IPS-11a (cell line): Measurements from ENCODE around the gene DEXI.

Experiments used
- H3K4me3 ChIP-seq: one replicate; pipeline ENCODE4 v1.5.1; 2013; ENCODE audit warnings: low read depth, low read length, control low read depth

Gene DEXI

GRCh38 chr16:10942352-10943063 is at the start of gene DEXI:
DEXI (minus strand) TSS chr16:10942468; CDS start chr16:10942005, 463 bp downstream.
- peak within 1 kb of the TSS; percentile 41 for H3K4me3 ChIP-seq

- no peak overlapping the region for H3K4me3 ChIP-seq
Observed at GRCh38 chr16:10990378-10990777, 48.1 kb upstream of the DEXI start.

- H3K4me3 ChIP-seq: no peak overlapping the region
Observed at GRCh38 chr16:10989559-10989958, 47.3 kb upstream of the DEXI start.

GRCh38 chr16:10988879-10989278 is 46.6 kb upstream of the DEXI start:
- H3K4me3 ChIP-seq: no peak overlapping the region

- no peak overlapping the region for H3K4me3 ChIP-seq
Observed at GRCh38 chr16:10988164-10988803, 46.0 kb upstream of the DEXI start.

- H3K4me3 ChIP-seq: no peak overlapping the region
Observed at GRCh38 chr16:10987361-10988163, 45.3 kb upstream of the DEXI start.

- no peak overlapping the region for H3K4me3 ChIP-seq
Observed at GRCh38 chr16:10984509-10984908, 42.2 kb upstream of the DEXI start.

GRCh38 chr16:10983159-10983558 is 40.9 kb upstream of the DEXI start:
- no peak overlapping the region for H3K4me3 ChIP-seq

GRCh38 chr16:10982465-10983150 is 40.3 kb upstream of the DEXI start:
- no peak overlapping the region for H3K4me3 ChIP-seq

GRCh38 chr16:10981697-10982216 is 39.5 kb upstream of the DEXI start:
- H3K4me3 ChIP-seq: no peak overlapping the region

GRCh38 chr16:10980813-10981212 is 38.5 kb upstream of the DEXI start:
- no peak overlapping the region for H3K4me3 ChIP-seq

GRCh38 chr16:10979717-10980601 is 37.7 kb upstream of the DEXI start:
- H3K4me3 ChIP-seq: no peak overlapping the region

- no peak overlapping the region for H3K4me3 ChIP-seq
Observed at GRCh38 chr16:10978871-10979446, 36.7 kb upstream of the DEXI start.

GRCh38 chr16:10978124-10978523 is 35.9 kb upstream of the DEXI start:
- H3K4me3 ChIP-seq: no peak overlapping the region

- H3K4me3 ChIP-seq: no peak overlapping the region
Observed at GRCh38 chr16:10976634-10977033, 34.4 kb upstream of the DEXI start.

- no peak overlapping the region for H3K4me3 ChIP-seq
Observed at GRCh38 chr16:10972819-10973464, 30.7 kb upstream of the DEXI start.

GRCh38 chr16:10972108-10972818 is 30.0 kb upstream of the DEXI start:
- H3K4me3 ChIP-seq: no peak overlapping the region

GRCh38 chr16:10971560-10971961 is 29.3 kb upstream of the DEXI start:
- no peak overlapping the region for H3K4me3 ChIP-seq

GRCh38 chr16:10970065-10970464 is 27.8 kb upstream of the DEXI start:
- H3K4me3 ChIP-seq: no peak overlapping the region
